SK-N-MC (cell line): ENCODE data around the gene RGS13.

ENCODE experiments used
- EZH2 ChIP-seq: fragments of 200-600 bp; sonication (generic); IDR thresholded peaks from one replicate; pipeline ENCODE4 v1.6.1; 2017; ENCODE audit warnings: antibody characterized with exemption
- FOXP2 ChIP-seq: optimal IDR thresholded peaks from 2 replicates; pipeline ENCODE3; 2011; ENCODE audit warnings: mild to moderate bottlenecking, moderate library complexity; ENCODE audit not compliant: insufficient read depth; ENCODE audit errors: extremely low read length, control extremely low read depth
- POLR2AphosphoS5 ChIP-seq: IDR thresholded peaks from 2 replicates; pipeline ENCODE4 v1.6.1; 2012; ENCODE audit warnings: mild to moderate bottlenecking, low read depth, low read length, borderline replicate concordance

- TF ChIP-seq POLR2AphosphoS5 (no peak), EZH2 (no peak), FOXP2 (no peak)
Measured at GRCh38 chr1:192669174-192669573, 33.2 kb downstream of the RGS13 start.
